Endothelial cell of umbilical vein (primary cell): Measurements from ENCODE around the gene USH2A.

Source experiments
- EZH2 ChIP-seq: IDR thresholded peaks from 2 replicates; pipeline ENCODE4 v1.6.1; 2012; ENCODE audit warnings: borderline replicate concordance, low read depth, mild to moderate bottlenecking, moderate library complexity, low read length, inconsistent platforms; ENCODE audit not compliant: severe bottlenecking
- JUN ChIP-seq: IDR thresholded peaks from 2 replicates; pipeline ENCODE4 v1.6.1; 2011; ENCODE audit warnings: borderline replicate concordance, low read depth; ENCODE audit not compliant: insufficient read length, insufficient read depth
- POLR2A ChIP-seq: IDR thresholded peaks from 2 replicates; pipeline ENCODE4 v1.6.1; 2012; ENCODE audit warnings: low read depth, mild to moderate bottlenecking, control low read depth, low read length
- TF ChIP-seq, protein P1 (sequence below), 2 donors: IDR thresholded peaks; 1 replicate in 1 of 2; 2 replicates in 1 of 2; pipeline ENCODE4 v1.5.1; 2011; ENCODE audit warnings: low read length in 2 of 2, mild to moderate bottlenecking in 2 of 2, moderate library complexity in 2 of 2, control low read depth in 1 of 2, inconsistent platforms in 1 of 2, low read depth in 1 of 2; ENCODE audit not compliant: insufficient read depth in 1 of 2; ENCODE audit errors: extremely low read depth in 1 of 2

DNA sequence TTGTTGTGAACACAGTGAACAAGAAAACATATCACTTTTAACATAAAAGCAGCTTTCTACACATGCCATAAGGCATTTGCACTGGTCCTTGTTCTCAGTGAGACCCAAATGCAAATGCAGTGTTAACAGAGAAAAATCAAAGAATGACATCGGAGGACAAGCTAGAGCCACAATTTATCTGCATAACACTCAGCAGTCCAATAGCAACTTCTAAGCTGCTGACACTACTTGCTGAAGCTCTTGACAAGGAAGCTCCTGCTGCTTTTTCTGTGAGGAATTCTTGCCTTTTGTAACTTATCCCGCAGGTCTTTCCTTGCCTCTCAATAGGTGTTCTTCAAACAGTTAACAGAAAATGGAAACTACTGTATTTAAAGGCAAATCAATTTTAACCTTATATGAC is 34.7 kb downstream of the USH2A start:
- TF ChIP-seq JUN, result no peak
- TF ChIP-seq, protein P1, sequence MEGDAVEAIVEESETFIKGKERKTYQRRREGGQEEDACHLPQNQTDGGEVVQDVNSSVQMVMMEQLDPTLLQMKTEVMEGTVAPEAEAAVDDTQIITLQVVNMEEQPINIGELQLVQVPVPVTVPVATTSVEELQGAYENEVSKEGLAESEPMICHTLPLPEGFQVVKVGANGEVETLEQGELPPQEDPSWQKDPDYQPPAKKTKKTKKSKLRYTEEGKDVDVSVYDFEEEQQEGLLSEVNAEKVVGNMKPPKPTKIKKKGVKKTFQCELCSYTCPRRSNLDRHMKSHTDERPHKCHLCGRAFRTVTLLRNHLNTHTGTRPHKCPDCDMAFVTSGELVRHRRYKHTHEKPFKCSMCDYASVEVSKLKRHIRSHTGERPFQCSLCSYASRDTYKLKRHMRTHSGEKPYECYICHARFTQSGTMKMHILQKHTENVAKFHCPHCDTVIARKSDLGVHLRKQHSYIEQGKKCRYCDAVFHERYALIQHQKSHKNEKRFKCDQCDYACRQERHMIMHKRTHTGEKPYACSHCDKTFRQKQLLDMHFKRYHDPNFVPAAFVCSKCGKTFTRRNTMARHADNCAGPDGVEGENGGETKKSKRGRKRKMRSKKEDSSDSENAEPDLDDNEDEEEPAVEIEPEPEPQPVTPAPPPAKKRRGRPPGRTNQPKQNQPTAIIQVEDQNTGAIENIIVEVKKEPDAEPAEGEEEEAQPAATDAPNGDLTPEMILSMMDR (IDR thresholded peaks at IDR 0.05; ENCODE audit: extremely low read depth in 1 of 2, insufficient read depth in 1 of 2, low read depth in 1 of 2, low read length in 2 of 2), result no peak
- TF ChIP-seq POLR2A, result no peak
- no peak for TF ChIP-seq EZH2
